ENCODE data around the gene CLIC6. TPM values are rescaled to one million over a fixed set of nuclear protein-coding genes. Genes with fewer than 3 reads are reported as not detected.

CLIC6 gene
- total RNA-seq, 4 donors from 2014 or later, result 2.1 to 5.9 (median 3.3) TPM

DNA sequence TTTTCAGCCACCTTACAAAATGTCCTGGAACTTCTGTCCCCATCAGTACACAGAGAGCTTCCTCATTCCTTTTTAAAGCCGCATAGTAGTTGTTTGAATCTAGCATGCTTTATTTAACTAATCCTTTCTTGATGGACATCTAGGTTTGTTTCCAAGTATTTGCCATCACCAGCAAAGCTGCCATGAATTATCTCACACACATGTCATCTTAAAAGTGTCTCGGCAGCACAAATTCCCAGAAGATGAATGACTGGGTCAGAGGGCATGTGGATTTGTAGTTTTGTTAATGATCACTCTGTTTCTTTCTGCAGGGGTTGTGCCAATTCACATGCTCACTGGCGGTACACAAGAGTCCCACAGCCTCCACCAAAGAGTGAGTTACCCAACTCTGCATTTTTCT is 68.3 kb downstream of the CLIC6 start:
- intact Hi-C loops (cut with DNase I; ENCODE audit: low total_unique reads), result no loop called here
- no peak for DNase-seq (ENCODE audit: low spot score in 2 of 2)
- 62 to 67% methylated on average over 3 of the region's 3 CpGs for WGBS, 2 donors
- TF ChIP-seq, protein P1, sequence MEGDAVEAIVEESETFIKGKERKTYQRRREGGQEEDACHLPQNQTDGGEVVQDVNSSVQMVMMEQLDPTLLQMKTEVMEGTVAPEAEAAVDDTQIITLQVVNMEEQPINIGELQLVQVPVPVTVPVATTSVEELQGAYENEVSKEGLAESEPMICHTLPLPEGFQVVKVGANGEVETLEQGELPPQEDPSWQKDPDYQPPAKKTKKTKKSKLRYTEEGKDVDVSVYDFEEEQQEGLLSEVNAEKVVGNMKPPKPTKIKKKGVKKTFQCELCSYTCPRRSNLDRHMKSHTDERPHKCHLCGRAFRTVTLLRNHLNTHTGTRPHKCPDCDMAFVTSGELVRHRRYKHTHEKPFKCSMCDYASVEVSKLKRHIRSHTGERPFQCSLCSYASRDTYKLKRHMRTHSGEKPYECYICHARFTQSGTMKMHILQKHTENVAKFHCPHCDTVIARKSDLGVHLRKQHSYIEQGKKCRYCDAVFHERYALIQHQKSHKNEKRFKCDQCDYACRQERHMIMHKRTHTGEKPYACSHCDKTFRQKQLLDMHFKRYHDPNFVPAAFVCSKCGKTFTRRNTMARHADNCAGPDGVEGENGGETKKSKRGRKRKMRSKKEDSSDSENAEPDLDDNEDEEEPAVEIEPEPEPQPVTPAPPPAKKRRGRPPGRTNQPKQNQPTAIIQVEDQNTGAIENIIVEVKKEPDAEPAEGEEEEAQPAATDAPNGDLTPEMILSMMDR (IDR thresholded peaks at IDR 0.05), result no peak
- no peak overlapping the region for H3K4me3 ChIP-seq (ENCODE audit: low read depth, poor library complexity, severe bottlenecking)

DNA sequence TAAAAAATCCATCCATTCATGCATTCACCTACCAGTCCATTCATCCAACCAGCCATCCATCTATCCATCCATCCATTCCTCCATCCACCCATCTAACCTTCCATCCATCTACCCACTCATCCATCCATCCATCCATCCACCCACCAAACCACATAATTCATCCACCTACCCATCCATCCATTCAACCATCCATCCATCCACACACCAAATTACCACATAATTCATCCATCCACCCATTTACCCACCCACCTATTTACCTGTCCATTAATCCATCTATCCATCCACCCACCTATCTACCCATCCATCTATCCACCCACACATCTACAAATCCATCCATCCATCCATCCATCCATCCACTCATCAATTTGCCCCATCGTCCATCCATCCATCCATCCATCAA is 71.4 kb downstream of the CLIC6 start:
- intact Hi-C loops (cut with DNase I; ENCODE audit: low total_unique reads), result no loop called here
- H3K4me3 ChIP-seq (ENCODE audit: low read depth, poor library complexity, severe bottlenecking), result no peak overlapping the region
- WGBS, 2 donors, result 86 to 95% methylated on average over 1 of the region's 1 CpG
- DNase-seq (ENCODE audit: low spot score in 2 of 2), result no peak
- no peak for TF ChIP-seq POLR2A (IDR thresholded peaks at IDR 0.05)
- TF ChIP-seq, protein P1 (IDR thresholded peaks at IDR 0.05), result no peak

DNA sequence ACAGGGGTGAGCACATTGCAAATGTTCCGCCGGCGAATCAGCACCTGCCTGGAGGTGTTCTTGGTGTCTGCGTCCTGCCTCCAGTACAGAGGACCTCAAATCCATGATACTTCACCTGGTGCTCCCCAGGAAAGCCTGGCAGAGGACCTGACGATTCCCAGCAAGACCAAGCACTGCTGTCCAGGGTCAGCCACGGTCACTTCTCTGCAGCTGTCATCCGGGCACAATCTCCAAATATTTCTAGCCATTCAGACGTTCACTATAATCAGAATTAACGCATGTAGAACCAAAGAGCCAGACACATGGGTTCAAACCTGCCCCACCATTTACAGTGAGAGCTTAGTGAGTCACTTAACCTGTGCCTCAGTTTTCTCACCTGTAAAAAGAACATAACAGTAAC is 74.5 kb downstream of the CLIC6 start:
- 89 to 94% methylated on average over 9 of the region's 9 CpGs for WGBS, 2 donors
- TF ChIP-seq, protein P1 (IDR thresholded peaks at IDR 0.05), result no peak
- no peak for TF ChIP-seq POLR2A (IDR thresholded peaks at IDR 0.05)

DNA sequence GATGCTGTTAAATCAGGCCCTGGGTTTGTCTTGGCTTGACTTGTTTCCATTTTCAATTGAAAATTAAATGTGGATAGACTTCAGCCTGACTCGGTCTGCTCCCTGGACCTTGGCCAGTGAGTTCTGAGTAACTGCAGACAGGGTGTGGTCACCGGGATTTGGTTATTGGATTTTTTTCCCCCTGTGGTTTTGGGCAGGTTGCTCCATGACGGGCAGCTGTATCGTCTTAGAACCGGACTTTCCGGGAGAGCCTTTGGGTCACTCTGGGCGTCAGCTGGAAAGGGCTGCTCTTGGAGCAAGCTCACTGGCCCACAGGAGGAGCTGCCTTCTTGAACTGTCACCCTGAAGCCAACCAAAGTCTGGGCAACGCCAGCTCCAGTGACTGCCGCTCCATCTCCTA is 75.0 kb downstream of the CLIC6 start:
- DNase-seq (ENCODE audit: low spot score in 2 of 2), result peak; percentile 68 to 86
- intact Hi-C loops (cut with DNase I; ENCODE audit: low total_unique reads), result no loop called here
- 37 to 40% methylated on average over 9 of the region's 9 CpGs for WGBS, 2 donors
- no peak for TF ChIP-seq POLR2A (IDR thresholded peaks at IDR 0.05)
- TF ChIP-seq, protein P1 (IDR thresholded peaks at IDR 0.05), result no peak
- H3K4me3 ChIP-seq (ENCODE audit: low read depth, poor library complexity, severe bottlenecking), result no peak overlapping the region

More for the DNA sequence above, 74.5 kb downstream of the CLIC6 start:
- intact Hi-C loops (cut with DNase I; ENCODE audit: low total_unique reads), result no loop called here
- DNase-seq (ENCODE audit: low spot score in 2 of 2), result peak in 1 of 2 donors; percentile 64
- no peak overlapping the region for H3K4me3 ChIP-seq (ENCODE audit: low read depth, poor library complexity, severe bottlenecking)

DNA sequence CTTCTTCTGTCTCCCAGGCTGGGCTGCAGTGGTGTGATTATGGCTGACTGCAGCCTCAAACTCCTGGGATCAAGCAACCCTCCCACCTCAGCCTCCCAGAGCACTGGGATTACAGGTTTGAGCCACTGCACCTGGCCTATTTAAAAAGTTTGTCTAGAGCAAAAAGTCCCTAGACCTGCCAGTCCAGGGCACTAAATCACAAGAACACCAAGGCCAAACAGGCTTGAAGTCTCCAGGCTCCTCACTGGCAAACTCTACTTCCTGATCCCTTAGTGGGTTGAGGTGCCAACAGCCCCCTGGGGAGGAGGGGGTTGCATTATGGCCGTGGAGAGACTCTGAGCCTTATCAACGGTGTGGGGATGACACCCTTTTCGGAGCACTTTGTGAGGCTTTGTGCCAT is 76.0 kb downstream of the CLIC6 start:
- 6 to 17% methylated on average over 3 of the region's 3 CpGs for WGBS, 2 donors
- TF ChIP-seq, protein P1 (IDR thresholded peaks at IDR 0.05), result no peak
- intact Hi-C loops (cut with DNase I; ENCODE audit: low total_unique reads), result loop anchor here (5.0 kb wide), 1 partner anchor 658 kb away; no protein-coding TSS in a partner anchor
- peak in 1 of 2 donors; percentile 62 for DNase-seq (ENCODE audit: low spot score in 2 of 2)
- no peak overlapping the region for H3K4me3 ChIP-seq (ENCODE audit: low read depth, poor library complexity, severe bottlenecking)

DNA sequence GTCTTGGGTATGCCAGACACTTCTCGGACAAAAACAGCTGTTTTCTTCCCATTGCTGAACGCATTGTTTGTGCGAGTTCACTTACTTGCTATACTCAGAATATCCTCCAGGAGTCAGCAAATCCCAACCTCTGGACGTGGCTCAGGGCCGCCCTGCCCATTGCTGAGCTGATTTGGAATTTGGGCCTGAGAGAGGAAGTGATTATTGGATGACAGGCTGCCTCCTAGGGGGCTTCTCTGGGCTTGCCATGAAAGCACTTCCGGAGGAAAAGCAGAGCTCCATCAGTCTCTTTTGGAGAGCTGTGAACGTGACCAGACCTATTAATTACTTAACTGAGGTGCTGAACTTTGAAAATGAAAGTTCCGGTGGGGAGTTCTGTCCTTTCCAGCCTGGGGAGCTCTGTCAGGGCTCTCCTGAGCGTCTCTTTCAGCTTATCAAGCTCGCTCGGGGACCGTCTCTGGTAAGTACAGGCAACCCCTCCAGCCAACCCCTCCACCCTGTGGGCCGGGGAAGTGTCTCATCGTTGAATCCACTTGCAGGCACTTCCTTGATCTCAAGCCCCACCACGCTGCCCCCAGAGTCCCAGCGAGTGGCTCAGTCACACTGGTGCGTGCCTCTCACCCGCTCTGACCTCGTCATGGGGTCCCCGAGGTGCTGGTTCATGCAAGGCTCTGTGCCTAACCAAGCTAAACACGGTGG is 76.9 kb downstream of the CLIC6 start:
- peak; percentile 69 to 92 for DNase-seq (ENCODE audit: low spot score in 2 of 2)
- no peak for TF ChIP-seq POLR2A (IDR thresholded peaks at IDR 0.05)
- TF ChIP-seq, protein P1 (IDR thresholded peaks at IDR 0.05), result peak in 1 of 3 donors; percentile 76
- WGBS, 2 donors, result 53 to 54% methylated on average over 21 of the region's 21 CpGs
- intact Hi-C loops (cut with DNase I; ENCODE audit: low total_unique reads), result loop anchor here (5.0 kb wide), 1 partner anchor 657 kb away; no protein-coding TSS in a partner anchor
- no peak overlapping the region for H3K4me3 ChIP-seq (ENCODE audit: low read depth, poor library complexity, severe bottlenecking)
